SK-N-SH (cell line): Measurements from ENCODE around the gene ATP11A. TPM values are rescaled to one million over a fixed set of nuclear protein-coding genes. Genes with fewer than 3 reads are reported as not detected.

Experiments used
- CTCF ChIA-PET: fragments of 300-600, 350-600 bp; formaldehyde crosslinking; extraction: SDS; loops from one replicate; lab custom pipeline; 2021; lab: Yijun Ruan, JAX
- POLR2A ChIA-PET: fragments of 350-600 bp; sonication (Branson Sonifier 250); formaldehyde crosslinking; extraction: SDS; loops from one replicate; lab custom pipeline; 2020; ENCODE audit warnings: antibody characterized with exemption, inconsistent platforms; lab: Yijun Ruan, JAX
- DNase-seq: peaks from one replicate; pipeline ENCODE4 v3.0.0; 2012
- H2AFZ ChIP-seq: fragments of 200-600 bp; sonication (generic); 2 replicates; pipeline ENCODE4 v1.8.1; 2016; ENCODE audit warnings: antibody characterized with exemption, mild to moderate bottlenecking, low read depth
- H3F3A ChIP-seq: fragments of 200-600 bp; sonication (generic); replicated peaks from 2 replicates; pipeline ENCODE3; 2016; ENCODE audit warnings: antibody characterized with exemption, mild to moderate bottlenecking; ENCODE audit not compliant: insufficient read depth
- H3K27ac ChIP-seq, 2 experiments: fragments of 200-500 bp in 1 of 2; fragments of 200-600 bp in 1 of 2; sonication (Bioruptor generic) in 1 of 2; sonication (generic), shearing (Covaris generic) in 1 of 2; 2 replicates each; pipeline versions ENCODE4 v1.5.1 to v1.6.1; 2014 to 2016; ENCODE audit warnings: low read depth in 2 of 2, inconsistent platforms in 1 of 2, low read length in 1 of 2, mild to moderate bottlenecking in 1 of 2, mixed read lengths in 1 of 2
- H3K27me3 ChIP-seq: fragments of 200-600 bp; sonication (generic), shearing (Covaris generic); 2 replicates; pipeline ENCODE4 v1.6.1; 2016; ENCODE audit warnings: mixed run types; ENCODE audit not compliant: insufficient read depth
- H3K36me3 ChIP-seq, 2 experiments: fragments of 200-500 bp in 1 of 2; fragments of 200-600 bp in 1 of 2; sonication (Bioruptor generic) in 1 of 2; sonication (generic) in 1 of 2; replicated peaks in 1 of 2; 2 replicates each; pipeline versions ENCODE3 to v1.5.1; 2014 to 2016; ENCODE audit warnings: low read length in 1 of 2, mild to moderate bottlenecking in 1 of 2; ENCODE audit not compliant: insufficient read depth in 2 of 2, control insufficient read depth in 1 of 2
- H3K4me1 ChIP-seq, 2 experiments: fragments of 200-500 bp in 1 of 2; fragments of 200-600 bp in 1 of 2; sonication (Bioruptor generic) in 1 of 2; sonication (generic), shearing (Covaris generic) in 1 of 2; 2 replicates each; pipeline versions ENCODE4 v1.5.1 to v1.6.1; 2014 to 2016; ENCODE audit warnings: low read depth in 1 of 2, low read length in 1 of 2, mixed run types in 1 of 2; ENCODE audit not compliant: insufficient read depth in 2 of 2, control insufficient read depth in 1 of 2
- H3K4me2 ChIP-seq: fragments of 200-600 bp; sonication (generic), shearing (Covaris generic); 2 replicates; pipeline ENCODE4 v1.6.1; 2017; ENCODE audit warnings: mixed run types
- H3K4me3 ChIP-seq, 2 experiments: fragments of 200-500 bp in 1 of 2; fragments of 200-600 bp in 1 of 2; sonication (Bioruptor generic) in 1 of 2; sonication (generic), shearing (Covaris generic) in 1 of 2; 2 replicates each; pipeline versions ENCODE4 v1.5.1 to v1.8.1; 2014 to 2016; ENCODE audit warnings: low read depth in 2 of 2, inconsistent platforms in 1 of 2, low read length in 1 of 2, mild to moderate bottlenecking in 1 of 2, mixed read lengths in 1 of 2, moderate library complexity in 1 of 2
- H3K79me2 ChIP-seq: fragments of 200-600 bp; sonication (generic); 2 replicates; pipeline ENCODE4 v1.8.1; 2017; ENCODE audit warnings: mild to moderate bottlenecking; ENCODE audit not compliant: insufficient read depth
- H3K9ac ChIP-seq: fragments of 200-600 bp; sonication (generic); 2 replicates; pipeline ENCODE4 v1.6.1; 2017; ENCODE audit warnings: mixed run types
- H3K9me2 ChIP-seq: fragments of 200-600 bp; sonication (generic); 2 replicates; pipeline ENCODE4 v1.6.1; 2017; ENCODE audit warnings: mixed run types
- H3K9me3 ChIP-seq: fragments of 200-600 bp; sonication (generic); 2 replicates; pipeline ENCODE4 v1.6.1; 2017; ENCODE audit warnings: mixed run types, mild to moderate bottlenecking, moderate library complexity
- H4K20me1 ChIP-seq: fragments of 200-600 bp; sonication (generic); 2 replicates; pipeline ENCODE4 v1.6.1; 2017; ENCODE audit warnings: mild to moderate bottlenecking, mixed run types; ENCODE audit not compliant: insufficient read depth
- ELF1 ChIP-seq: IDR thresholded peaks from 2 replicates; pipeline ENCODE4 v1.4.0; 2012
- EP300 ChIP-seq, 2 experiments: IDR thresholded peaks; 2 replicates each; pipeline versions ENCODE4 v1.4.0 to v1.6.1; 2012; ENCODE audit warnings: borderline replicate concordance in 1 of 2, low read depth in 1 of 2, low read length in 1 of 2
- FOXJ3 ChIP-seq: sonication (generic); formaldehyde crosslinking; IDR thresholded peaks from 2 replicates; pipeline ENCODE4 v1.5.1; 2020; ENCODE audit warnings: mild to moderate bottlenecking, missing genetic modification reagents
- IRF3 ChIP-seq: fragments of 150-350 bp; IDR thresholded peaks from 2 replicates; pipeline ENCODE4 v1.6.1; 2016; ENCODE audit warnings: mild to moderate bottlenecking, low read depth, low read length
- JUND ChIP-seq: IDR thresholded peaks from 2 replicates; pipeline ENCODE4 v1.4.0; 2012
- RCOR1 ChIP-seq: fragments of 150-350 bp; IDR thresholded peaks from 2 replicates; pipeline ENCODE4 v1.6.1; 2017; ENCODE audit warnings: antibody characterized with exemption, low read length
- RXRA ChIP-seq: IDR thresholded peaks from 2 replicates; pipeline ENCODE4 v1.4.0; 2012; ENCODE audit warnings: low read depth, mild to moderate bottlenecking, borderline replicate concordance
- SMC3 ChIP-seq: IDR thresholded peaks from 2 replicates; pipeline ENCODE4 v1.6.1; 2012; ENCODE audit warnings: low read depth, low read length, improper control_type of control experiment
- WGBS: methylation state at CpG from one replicate; pipeline ENCODE4 v1.1.6; 2017; ENCODE audit warnings: low lambda C conversion rate; 5-methylcytosine and 5-hydroxymethylcytosine counted together
- polyA plus RNA-seq, 3 experiments: library from polyadenylated mRNA; depleted of rRNA; stranded (reverse); fragments of >200 nt; gene quantifications; 2 replicates each; pipeline ENCODE4 v1.2.3, GENCODE V29; 2012

Gene ATP11A
- polyA plus RNA-seq, 1 of the 3 experiments (the other 2 are of a cell fraction): 4.1 TPM

GRCh38 chr13:112892426-112893206 lies 202.8 kb downstream of the ATP11A start:
- Histone ChIP-seq H3K27ac (no peak overlapping the region), H3K9me3 (no peaks in the 10 kb centered on the region), H3K9me2 (no peaks in the 10 kb centered on the region), H3K4me1 (peaks cover 0 to 12% of the 10 kb centered on the region in 2 experiments; a peak in 1 of 4 replicates), H3K36me3 (no peaks in the 10 kb centered on the region), H3K4me3 (no peak overlapping the region), H3K4me2 (no peak overlapping the region), H3F3A (no peaks in the 10 kb centered on the region), H2AFZ (no peak overlapping the region), H3K9ac (no peak overlapping the region), H3K79me2 (no peaks in the 10 kb centered on the region), H4K20me1 (no peaks in the 10 kb centered on the region), H3K27me3 (peaks cover 10% of the 10 kb centered on the region)
- TF ChIP-seq FOXJ3 (CRISPR knock-in tag): no peak
- TF ChIP-seq RXRA: no peak
- no peak for TF ChIP-seq JUND
- no peak for DNase-seq
- WGBS: 75% methylated on average over 15 of the region's 22 CpGs
- POLR2A ChIA-PET: no interaction called here
- CTCF ChIA-PET: interaction anchor here (0.7 to 1.7 kb wide), 3 partner anchors 18 to 41 kb away, joined by 3 to 4 read pairs (median 3); no protein-coding TSS in a partner anchor

GRCh38 chr13:112893207-112893569 lies 203.3 kb downstream of the ATP11A start:
- H3K27ac ChIP-seq: no peak overlapping the region; a peak in 1 of 4 replicates
- DNase-seq: no peak
- peaks cover 10% of the 10 kb centered on the region for H3K27me3 ChIP-seq
- no peaks in the 10 kb centered on the region for H4K20me1 ChIP-seq
- H3K4me3 ChIP-seq: no peak overlapping the region
- no peak overlapping the region for H3K9ac ChIP-seq
- H3K36me3 ChIP-seq: no peaks in the 10 kb centered on the region
- no peaks in the 10 kb centered on the region for H3K9me2 ChIP-seq
- no peak overlapping the region for H2AFZ ChIP-seq
- no peak overlapping the region for H3K4me2 ChIP-seq
- CTCF ChIA-PET: interaction anchor here (0.7 to 1.1 kb wide), 2 partner anchors 18 to 39 kb away, joined by 3 to 4 read pairs; no protein-coding TSS in a partner anchor
- H3F3A ChIP-seq: no peaks in the 10 kb centered on the region
- 87% methylated on average over 7 of the region's 7 CpGs for WGBS
- no peaks in the 10 kb centered on the region for H3K9me3 ChIP-seq
- H3K79me2 ChIP-seq: no peaks in the 10 kb centered on the region
- no peak for TF ChIP-seq IRF3
- POLR2A ChIA-PET: no interaction called here
- H3K4me1 ChIP-seq: peaks cover 0 to 12% of the 10 kb centered on the region in 2 experiments; a peak in 1 of 4 replicates

GRCh38 chr13:112893570-112894422 lies 204.0 kb downstream of the ATP11A start:
- WGBS: 13% methylated on average over 32 of the region's 51 CpGs

More at GRCh38 chr13:112893570-112894422, 204.0 kb downstream of the ATP11A start:
- Histone ChIP-seq H3K27me3 (peaks cover 10% of the 10 kb centered on the region), H3K79me2 (no peaks in the 10 kb centered on the region), H3K4me2 (no peak overlapping the region), H3K4me1 (peaks cover 0 to 12% of the 10 kb centered on the region in 2 experiments; a peak in 1 of 4 replicates), H3K27ac (peak overlapping the region in 1 of 2 experiments; percentile 64; a peak in 1 of 4 replicates), H3K9ac (no peak overlapping the region), H3F3A (no peaks in the 10 kb centered on the region), H2AFZ (no peak overlapping the region), H3K9me3 (no peaks in the 10 kb centered on the region), H3K9me2 (no peaks in the 10 kb centered on the region), H3K4me3 (peak overlapping the region in 1 of 2 experiments; percentile 52; a peak in 2 of 4 replicates), H4K20me1 (no peaks in the 10 kb centered on the region), H3K36me3 (no peaks in the 10 kb centered on the region)
- POLR2A ChIA-PET: no interaction called here
- DNase-seq: peak; percentile 94
- CTCF ChIA-PET: interaction anchor here (0.7 to 1.5 kb wide), 4 partner anchors 19 to 48 kb away, joined by 3 to 4 read pairs (median 4); no protein-coding TSS in a partner anchor
- TF ChIP-seq SMC3 (no peak), RCOR1 (no peak), RXRA (no peak), EP300 (IDR thresholded peaks at IDR 0.05; ENCODE audit: borderline replicate concordance in 1 of 2, low read depth in 1 of 2, low read length in 1 of 2) (no peak), ELF1 (no peak)
